ENCODE results near the gene OMP.

- TF ChIP-seq POLR2AphosphoS5 (IDR thresholded peaks at IDR 0.05; ENCODE audit: insufficient read depth, low read depth, low read length) (no peak), MYC (IDR thresholded peaks at IDR 0.05; ENCODE audit: low read depth, low read length) (no peak), CTCF (IDR thresholded peaks at IDR 0.05; ENCODE audit: extremely low read depth in 1 of 2, insufficient read depth in 1 of 2, low read depth in 1 of 2, low read length in 2 of 2) (no peak), POLR2A (IDR thresholded peaks at IDR 0.05; ENCODE audit: low read depth, low read length) (no peak), MAX (IDR thresholded peaks at IDR 0.05; ENCODE audit: insufficient read depth, insufficient read length) (no peak), GATA2 (IDR thresholded peaks at IDR 0.05; ENCODE audit: insufficient read depth, insufficient read length, low read depth, low read length) (no peak), JUN (IDR thresholded peaks at IDR 0.05; ENCODE audit: borderline replicate concordance, insufficient read depth, insufficient read length, low read depth) (no peak), EZH2 (IDR thresholded peaks at IDR 0.05; ENCODE audit: borderline replicate concordance, low read depth, low read length, severe bottlenecking) (no peak), FOS (IDR thresholded peaks at IDR 0.05; ENCODE audit: borderline replicate concordance, insufficient read depth, low read length) (no peak)
Measured at GRCh38 chr11:77119531-77119936, 16.9 kb downstream of the OMP start.

All from endothelial cell of umbilical vein (primary cell).